Measurements from ENCODE around the gene STPG4.

Gene STPG4

GRCh38 chr2:47086054-47086471 lies 69.0 kb downstream of the STPG4 start:
- FAIRE-seq, result no peak

DNA sequence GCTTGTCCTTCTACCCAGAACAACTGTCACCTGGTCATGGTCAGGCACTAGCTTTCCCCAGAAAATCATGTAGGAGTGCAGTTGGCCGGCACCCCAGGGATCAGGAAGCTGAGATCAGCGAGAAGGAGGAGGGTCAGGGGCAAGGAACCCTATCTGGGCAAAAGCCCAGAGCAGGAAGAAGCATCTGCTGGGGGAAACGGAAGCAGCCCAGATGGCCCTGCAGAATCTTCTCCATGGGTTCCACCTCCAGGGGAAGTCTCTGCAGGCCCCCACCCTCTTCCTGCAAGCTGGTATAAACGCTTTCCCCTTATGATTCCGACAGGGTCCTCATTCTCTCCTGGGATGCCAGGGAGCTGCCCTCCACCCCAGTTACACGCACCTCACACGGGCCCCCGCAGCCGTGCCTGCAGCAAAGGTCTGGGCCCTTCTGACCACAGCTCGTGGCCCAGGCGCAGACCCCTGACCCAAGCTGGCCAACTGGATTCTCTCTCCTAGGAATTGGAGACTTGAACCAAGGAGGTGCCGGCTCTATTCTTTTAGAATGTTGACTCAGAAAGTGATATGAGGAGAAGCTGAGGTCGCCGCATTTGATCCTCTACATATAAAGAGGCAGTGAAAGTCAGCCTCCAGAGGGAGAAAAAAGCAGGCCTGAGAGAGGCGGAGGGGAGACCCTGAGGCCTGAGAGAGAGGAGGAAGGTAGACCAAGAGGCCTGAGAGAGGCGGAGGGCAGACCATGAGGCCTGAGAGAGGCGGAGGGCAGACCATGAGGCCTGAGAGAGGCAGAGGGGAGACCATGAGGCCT lies 71.0 kb downstream of the STPG4 start:
- no peak for FAIRE-seq

- no peak for FAIRE-seq
These were observed 71.6 kb downstream of the STPG4 start for GRCh38 chr2:47083485-47083884.

DNA sequence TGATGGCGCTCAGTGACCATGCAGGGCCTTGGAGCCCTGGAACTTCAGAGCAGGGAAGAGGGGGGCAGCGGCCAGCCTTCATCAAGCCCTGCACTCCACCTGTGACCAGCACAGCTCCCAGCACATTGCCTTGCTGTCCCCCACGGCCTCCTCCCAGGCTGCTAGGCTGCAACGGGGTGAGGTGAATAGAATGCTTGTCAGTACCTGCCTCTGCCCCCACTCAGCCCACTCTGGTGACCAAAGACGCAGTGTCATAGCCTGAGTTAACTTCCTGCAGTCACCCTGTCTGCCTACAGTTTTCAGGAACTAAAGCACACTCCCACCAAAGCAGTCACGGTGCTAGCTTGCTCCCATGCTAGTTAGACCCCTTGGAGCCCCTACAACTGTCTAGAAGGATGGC lies 72.1 kb downstream of the STPG4 start:
- no peak for FAIRE-seq

- no peak for FAIRE-seq
These were observed 74.2 kb downstream of the STPG4 start for GRCh38 chr2:47080888-47081301.

- FAIRE-seq, result no peak
These were observed 75.3 kb downstream of the STPG4 start for GRCh38 chr2:47079515-47080412.

DNA sequence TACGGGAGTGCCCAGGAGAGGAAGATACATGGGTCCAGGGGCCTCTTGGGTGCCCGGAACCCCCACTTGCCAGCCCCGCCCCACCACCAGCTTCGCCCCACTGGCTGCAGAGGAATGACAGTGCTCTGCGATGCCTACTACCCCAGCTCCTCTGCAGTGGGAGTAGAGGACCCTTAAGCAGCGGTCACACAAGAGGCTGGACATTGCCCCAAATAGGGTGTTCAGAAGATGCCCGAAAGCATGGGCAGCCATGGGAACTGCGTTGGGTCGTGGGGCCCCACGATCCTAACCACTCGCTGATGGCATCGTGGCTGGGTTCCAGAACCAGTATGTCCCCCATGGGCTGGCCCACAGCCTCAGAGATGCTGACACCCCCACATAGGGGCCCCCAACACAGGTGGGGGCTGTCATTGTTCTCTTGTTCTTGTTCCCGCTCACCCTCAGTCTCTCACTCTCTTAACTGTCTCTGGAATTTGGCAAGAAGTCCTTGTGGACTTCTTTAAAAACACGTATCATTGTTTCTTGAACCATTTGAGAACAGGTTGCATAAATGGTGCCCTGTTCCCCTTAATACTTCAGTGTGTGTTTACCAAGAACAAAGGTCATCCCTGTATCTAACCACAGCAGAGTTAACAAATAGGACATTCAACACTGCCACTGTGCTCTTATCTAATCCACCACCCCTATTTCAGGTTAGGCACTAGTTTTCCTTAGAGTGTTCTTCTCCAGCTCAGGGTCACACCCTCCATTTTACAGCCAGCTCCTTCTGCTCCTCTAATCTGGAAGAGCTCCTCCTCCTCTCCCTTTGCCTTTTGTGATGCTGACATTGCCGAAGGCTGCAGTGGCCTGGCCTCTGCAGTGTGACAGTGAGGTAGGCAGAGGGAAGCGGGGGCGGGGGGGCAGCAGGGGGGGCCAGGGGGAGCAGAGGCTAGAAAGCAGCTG lies 76.3 kb downstream of the STPG4 start:
- no peak for FAIRE-seq

DNA sequence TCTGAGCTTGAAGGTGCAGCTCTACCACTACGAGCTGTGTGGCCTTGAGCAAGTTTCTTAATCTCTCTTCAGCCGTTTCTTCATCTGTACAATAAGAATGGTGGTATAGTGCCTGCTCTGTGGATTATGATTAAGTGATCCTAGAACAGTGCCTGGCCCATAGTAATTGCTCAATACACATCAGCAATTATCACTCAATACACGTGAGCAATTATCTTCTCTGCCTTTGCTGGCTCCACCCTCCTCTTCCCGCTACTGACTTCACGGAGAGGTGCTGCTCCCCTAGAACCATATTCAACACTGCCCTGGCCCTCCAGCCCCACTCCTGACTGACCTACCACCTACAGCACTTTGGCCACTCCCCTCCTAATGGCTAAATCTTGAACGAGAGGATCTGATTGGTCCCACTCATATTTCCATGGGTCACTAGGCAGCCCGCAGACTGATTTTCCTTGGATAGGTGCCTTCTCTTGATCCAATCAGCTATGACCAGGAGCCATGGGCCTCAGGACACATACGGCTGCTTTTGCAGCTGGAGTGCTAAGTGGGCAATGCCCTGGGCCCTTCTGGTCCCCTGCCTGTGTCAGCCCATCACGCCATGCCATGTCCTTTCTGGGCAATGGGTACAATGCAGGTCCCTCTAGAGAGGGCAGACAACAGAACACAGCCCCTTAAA lies 77.5 kb downstream of the STPG4 start:
- no peak for FAIRE-seq

DNA sequence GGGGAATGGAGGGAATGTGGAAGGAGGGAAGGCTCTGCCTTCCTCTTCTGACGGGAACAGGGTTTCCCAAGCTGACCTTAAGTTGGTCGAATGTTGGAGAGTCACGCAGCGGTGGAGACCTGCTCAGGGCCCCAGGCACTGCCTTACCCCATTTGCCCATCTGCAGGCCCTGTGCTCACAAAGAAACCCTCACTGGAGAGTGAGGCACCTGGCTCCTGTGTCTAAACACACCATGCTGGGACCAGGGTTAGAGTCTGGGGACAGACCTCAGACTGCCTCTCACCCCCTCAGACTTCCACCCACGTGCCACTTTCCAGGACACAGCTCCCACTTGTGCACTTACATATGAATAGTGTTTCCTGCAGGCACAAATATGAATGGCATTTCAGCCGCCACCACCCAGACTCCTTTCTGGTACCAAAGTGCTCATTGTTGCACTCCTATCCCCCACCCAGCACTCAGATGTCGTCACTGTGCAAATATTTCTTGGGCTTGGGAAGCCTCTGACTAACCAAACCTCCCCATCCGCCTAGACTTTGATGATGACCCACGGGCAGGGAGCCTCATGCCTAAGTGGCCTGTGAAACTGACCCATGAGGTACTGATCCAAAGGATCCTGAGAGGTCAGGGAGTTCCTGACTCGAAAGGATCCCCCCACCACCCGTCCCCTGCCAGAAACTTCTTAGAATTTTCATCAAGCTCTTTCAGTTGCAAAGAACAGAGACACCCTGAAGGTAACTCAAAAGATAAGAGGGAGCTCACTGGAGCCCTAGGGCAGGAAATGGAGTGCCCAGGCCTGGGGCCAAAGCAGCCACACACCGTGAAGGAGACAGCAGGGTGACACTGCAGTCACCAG lies 78.3 kb downstream of the STPG4 start:
- no peak for FAIRE-seq

- no peak for FAIRE-seq
These were observed 79.0 kb downstream of the STPG4 start for GRCh38 chr2:47076126-47076506.

DNA sequence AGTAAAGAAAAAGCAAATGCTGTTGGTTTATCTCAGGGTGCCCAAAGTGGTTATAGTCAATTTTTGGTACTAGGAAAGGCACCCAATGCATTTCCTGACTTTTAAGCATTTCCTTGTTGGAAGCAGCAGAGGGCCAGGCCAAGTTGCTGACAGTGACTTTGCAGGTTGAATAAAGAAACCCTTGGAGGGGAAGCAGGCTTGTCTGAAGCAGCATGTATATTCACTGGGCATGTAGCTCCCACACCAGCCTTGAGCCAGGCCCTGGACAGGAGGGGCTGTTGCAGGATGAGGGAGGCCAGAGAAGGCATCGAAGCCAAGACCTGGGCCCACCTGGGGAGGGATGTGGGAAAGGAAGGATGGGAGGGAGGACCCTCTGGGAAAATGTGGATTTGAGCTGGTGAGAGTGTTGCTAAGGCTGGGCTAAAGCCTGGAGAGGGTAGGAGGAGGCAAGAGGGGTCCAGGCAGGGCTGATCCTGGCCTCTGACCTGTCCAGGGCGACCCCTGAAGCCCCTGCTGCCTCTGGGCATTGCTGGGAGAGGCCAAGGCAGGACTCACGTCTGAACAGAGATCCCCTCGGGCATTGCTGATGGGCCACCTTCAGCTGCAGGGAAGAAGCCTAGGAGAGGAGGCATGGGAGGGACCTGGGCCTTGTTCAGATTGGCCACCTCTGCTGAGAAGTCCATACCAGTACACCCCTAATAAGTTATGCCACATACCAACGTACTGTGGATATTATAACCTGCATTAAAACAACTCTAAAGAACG lies 79.6 kb downstream of the STPG4 start:
- FAIRE-seq, result no peak

DNA sequence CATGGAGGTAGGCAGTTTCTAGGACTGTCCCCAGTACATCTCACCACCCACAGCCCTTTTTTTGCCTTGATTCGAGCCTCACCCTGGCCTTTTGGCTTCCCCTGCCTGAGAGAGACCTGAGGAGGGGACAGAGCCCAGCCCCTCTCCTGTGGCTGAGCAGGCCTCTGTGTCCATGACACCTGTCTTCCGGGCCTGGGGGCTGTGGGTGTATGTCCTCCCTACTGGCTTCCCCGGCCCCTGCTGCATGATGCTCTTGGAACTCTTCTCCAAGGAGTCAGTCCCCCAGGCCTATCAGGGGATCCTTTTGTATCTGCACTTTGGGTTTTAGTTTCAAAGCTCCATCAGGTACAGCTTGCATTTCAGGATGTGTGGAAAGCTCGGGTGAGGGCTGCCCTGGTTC lies 80.4 kb downstream of the STPG4 start:
- no peak for FAIRE-seq

GRCh38 chr2:47073641-47074040 lies 81.5 kb downstream of the STPG4 start:
- FAIRE-seq, result no peak

DNA sequence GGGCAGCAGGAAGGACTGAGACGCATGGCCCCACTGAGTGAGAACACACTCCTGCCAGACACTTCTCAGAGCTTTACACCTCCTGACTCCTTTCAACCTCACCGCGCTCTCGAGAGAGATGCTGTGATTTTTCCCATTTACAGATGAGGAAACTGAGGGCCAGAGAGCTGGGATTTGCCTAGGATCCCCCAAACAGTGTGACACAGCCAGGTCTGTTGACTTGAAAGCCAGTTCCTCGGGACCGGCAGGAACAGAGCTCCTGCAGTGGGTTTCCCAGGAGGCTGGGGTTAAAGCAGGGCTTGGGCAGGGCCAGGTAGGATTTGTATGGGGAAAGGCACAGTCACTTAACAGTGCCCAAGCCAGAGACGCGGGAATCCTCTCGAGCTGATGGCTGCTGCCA lies 81.9 kb downstream of the STPG4 start:
- FAIRE-seq, result no peak

DNA sequence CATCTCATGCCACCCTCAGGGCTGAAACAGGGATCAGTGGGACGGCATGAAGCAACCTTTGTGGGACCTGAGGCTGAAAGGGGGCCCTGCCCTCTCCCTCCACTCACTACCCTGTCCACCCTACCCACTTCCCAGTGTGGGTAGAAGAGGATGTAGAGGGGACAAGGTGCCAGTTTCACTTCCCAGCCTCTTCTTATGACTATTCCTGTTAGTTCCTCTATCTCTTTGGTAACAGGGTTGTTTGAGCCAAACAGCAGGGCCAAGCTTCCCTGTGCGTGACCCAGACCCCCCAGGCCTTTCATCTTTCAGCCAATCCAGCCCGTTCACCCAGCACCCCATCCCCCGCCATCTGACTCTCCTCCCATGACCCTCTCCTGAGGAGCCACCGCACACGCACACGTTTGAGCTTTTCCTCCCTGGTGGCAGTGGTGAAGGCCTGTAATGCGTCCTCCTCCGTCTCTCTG lies 82.3 kb downstream of the STPG4 start:
- FAIRE-seq, result no peak

GRCh38 chr2:47072018-47072691 lies 83.0 kb downstream of the STPG4 start:
- no peak for FAIRE-seq

GRCh38 chr2:47070920-47071824 lies 83.9 kb downstream of the STPG4 start:
- FAIRE-seq, result no peak

DNA sequence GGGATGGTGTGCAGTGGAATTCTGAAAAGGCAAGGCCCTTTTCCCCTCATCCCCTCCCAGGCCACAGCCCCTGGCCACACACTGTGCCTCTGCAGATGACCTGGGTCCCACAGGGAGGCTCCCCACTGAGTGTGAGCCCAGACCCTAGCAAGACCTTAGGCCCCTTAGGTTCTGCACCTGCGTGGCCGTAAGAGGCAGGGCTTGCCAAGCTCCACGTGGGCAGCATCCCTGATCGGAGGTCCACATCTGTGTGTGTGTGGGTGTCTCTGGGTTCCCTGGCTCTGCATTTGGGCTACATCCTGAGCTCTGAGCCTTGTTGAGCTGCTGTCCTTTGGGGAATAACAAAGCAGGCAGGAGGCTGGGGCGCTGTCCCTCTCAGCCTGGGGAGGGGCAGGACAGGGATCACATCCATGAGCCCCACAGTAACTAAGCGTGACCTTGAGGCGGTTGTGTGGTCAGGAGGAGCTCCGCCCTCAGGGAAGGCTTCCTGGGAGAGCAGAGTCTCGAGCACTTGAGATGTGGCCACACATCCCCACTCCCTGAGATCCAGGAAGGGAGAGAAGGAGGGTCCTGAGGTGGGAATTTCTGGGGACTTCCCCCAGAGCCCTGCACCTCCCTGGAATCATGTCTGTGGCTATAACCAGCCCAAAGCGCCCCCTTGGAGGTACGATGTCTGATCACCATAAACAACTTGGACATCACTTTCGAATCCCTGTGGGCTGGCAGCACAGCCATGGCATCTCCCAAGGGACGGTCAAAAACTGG lies 84.8 kb downstream of the STPG4 start:
- FAIRE-seq, result no peak

Measured in TTC549 (cell line).